Measurements from ENCODE around the gene PLA1A. TPM values are rescaled to one million over a fixed set of nuclear protein-coding genes. Genes with fewer than 3 reads are reported as not detected.
"Not testable (repeated sequence)": the region's sequence is repeated elsewhere in the genome, so short reads cannot be mapped to it uniquely, and the experiment has no call there.

Gene PLA1A
- total RNA-seq: 1 to 10 TPM in 1 of 2 donors, under 1 TPM in 1; 0.58 to 1.3 TPM

- Histone ChIP-seq H3K4me1 (no peaks in the 10 kb centered on the region), H3K36me3 (no peaks in the 10 kb centered on the region), H3K4me3 (no peak within 1 kb of the TSS), H3K27me3 (no peaks in the 10 kb centered on the region), H3K27ac (no peak within 1 kb of the TSS), H3K9ac (ENCODE audit: low read depth in 2 of 2, low read length in 2 of 2) (no peak within 1 kb of the TSS), H3K9me3 (no peaks in the 10 kb centered on the region)
- DNase-seq: no peak
- TF ChIP-seq CTCF (IDR thresholded peaks at IDR 0.05): no peak
- intact Hi-C loops (cut with DNase I): no loop called here
Measured at GRCh38 chr3:119597548-119598288, at the start of gene PLA1A. PLA1A (plus strand) TSS chr3:119597885; CDS start chr3:119597914, 29 bp downstream.

- intact Hi-C loops (cut with DNase I): no loop called here
- H3K27me3 ChIP-seq: no peaks in the 10 kb centered on the region
Measured at GRCh38 chr3:119548341-119548740, 49.3 kb upstream of the PLA1A start.

DNA sequence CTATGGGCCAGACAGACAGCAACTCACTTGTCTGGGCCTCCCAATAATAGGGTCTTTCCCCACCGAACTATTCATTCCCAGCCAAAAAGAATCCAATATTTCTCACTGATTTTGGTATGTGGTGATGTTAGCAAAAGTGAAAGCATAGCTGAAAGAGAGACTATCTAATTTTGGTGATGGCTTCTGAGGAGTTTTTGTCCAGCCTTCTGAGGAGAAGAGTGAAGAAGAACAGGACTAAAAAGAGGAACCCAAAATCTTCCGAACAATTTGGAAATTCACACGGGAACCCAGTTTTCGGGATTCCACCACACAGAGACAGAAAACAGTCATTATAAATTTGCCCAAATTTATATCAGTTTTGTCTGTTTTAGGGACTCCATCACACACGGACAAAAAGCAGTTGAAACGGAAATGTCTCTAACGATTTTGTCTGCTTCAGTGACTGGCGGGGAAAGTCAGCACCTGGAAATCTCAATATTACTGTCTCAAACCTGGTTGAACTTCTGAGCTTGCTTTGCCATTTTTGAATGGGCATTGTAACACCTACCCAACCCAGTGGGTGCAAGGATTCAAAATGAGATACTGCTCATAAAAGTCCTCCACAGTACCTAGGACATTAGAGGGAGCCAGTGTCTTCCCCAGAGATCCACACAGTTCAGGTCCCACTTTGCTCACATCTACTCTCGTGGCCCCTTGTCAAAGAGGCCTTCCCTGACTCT, 47.3 kb upstream of the PLA1A start:
- H3K27me3 ChIP-seq: no peaks in the 10 kb centered on the region
- no peaks in the 10 kb centered on the region for H3K9me3 ChIP-seq
- H3K4me3 ChIP-seq: no peak overlapping the region
- intact Hi-C loops (cut with DNase I): no loop called here
- no peaks in the 10 kb centered on the region for H3K36me3 ChIP-seq
- H3K4me1 ChIP-seq: no peaks in the 10 kb centered on the region
- H3K9ac ChIP-seq (ENCODE audit: low read depth in 2 of 2, low read length in 2 of 2): no peak overlapping the region
- no peak for DNase-seq
- H3K27ac ChIP-seq: no peak overlapping the region
- TF ChIP-seq CTCF (IDR thresholded peaks at IDR 0.05): no peak

More at GRCh38 chr3:119548341-119548740, 49.3 kb upstream of the PLA1A start:
- no peak for TF ChIP-seq CTCF (IDR thresholded peaks at IDR 0.05)
- no peaks in the 10 kb centered on the region for H3K36me3 ChIP-seq
- no peak overlapping the region for H3K9ac ChIP-seq (ENCODE audit: low read depth in 2 of 2, low read length in 2 of 2)
- H3K27ac ChIP-seq: no peak overlapping the region
- no peaks in the 10 kb centered on the region for H3K9me3 ChIP-seq
- H3K4me1 ChIP-seq: no peaks in the 10 kb centered on the region
- DNase-seq: no peak
- H3K4me3 ChIP-seq: no peak overlapping the region

DNA sequence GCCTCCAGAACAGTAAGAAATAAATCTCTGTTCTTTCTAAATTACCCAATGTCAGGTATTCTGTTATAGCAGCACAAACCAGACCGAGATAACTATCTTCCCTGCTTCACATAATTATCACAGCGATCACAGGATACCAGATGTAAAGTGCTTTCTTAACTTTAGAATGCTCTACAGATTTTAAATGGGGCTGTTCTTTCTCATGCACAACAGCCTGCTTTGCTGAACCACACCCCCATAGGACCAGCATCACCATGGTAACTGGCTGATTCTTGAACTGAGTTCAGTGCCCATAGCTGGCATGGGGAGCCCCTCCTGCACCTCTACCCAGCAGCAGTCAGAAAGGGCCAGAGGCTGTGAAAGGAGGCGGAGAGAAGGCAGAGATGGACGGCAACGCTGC, 46.1 kb upstream of the PLA1A start:
- Histone ChIP-seq H3K4me1 (no peaks in the 10 kb centered on the region), H3K4me3 (no peak overlapping the region), H3K9me3 (no peaks in the 10 kb centered on the region), H3K27me3 (no peaks in the 10 kb centered on the region), H3K36me3 (no peaks in the 10 kb centered on the region), H3K27ac (no peak overlapping the region), H3K9ac (ENCODE audit: low read depth in 2 of 2, low read length in 2 of 2) (no peak overlapping the region)
- no peak for TF ChIP-seq CTCF (IDR thresholded peaks at IDR 0.05)
- intact Hi-C loops (cut with DNase I): no loop called here
- no peak for DNase-seq

DNA sequence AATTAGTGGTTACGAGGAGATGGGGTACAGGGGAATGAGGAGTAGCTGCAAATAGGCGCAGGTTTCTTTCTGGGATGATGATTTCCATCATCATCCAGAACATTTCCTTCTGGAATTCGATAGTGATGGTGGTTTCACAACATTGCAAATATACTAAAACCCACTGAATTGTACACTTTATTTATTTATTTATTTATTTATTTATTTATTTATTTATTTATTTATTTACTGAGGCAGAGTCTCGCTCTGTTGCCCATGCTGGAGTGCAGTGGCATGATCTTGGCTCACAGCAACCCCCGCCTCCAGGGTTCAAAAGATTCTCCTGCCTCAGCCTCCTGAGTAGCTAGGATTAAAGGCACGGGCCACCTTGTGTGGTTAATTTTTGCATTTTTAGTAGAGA, 44.8 kb upstream of the PLA1A start:
- H3K36me3 ChIP-seq; H3K9me3 ChIP-seq; H3K9ac ChIP-seq (ENCODE audit: low read depth in 2 of 2, low read length in 2 of 2); intact Hi-C loops (cut with DNase I); H3K4me3 ChIP-seq; H3K4me1 ChIP-seq; H3K27me3 ChIP-seq; H3K27ac ChIP-seq; DNase-seq: not testable (repeated sequence)

Data from colonic mucosa (tissue), 4 donors.